NCI-H2196 (cell line): Measurements from ENCODE around the gene MASP1.

Experiments
- DNase-seq: peaks from one replicate; lab custom pipeline; 2025; ENCODE audit not compliant: unreplicated experiment; lab: John Stamatoyannopoulos, UW

MASP1 gene

DNA sequence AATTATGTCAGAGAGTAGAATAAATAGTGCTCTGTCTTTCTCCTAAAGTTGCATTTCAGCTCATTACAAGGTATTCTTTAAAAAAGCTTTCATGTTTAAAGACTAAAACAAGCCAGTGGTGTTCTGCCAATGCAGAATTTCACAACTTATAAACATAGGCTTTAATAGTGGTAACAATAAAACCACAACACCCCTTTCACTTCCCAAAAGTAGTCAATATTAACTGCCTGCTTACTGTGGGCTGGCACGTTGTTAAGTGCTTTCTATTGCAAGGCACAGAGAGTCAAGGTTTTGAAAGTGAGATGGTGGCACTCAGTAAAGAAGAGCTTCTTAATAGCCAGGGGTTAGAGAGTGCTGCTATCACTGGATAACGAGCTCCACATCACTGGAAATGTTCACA is 102.6 kb downstream of the MASP1 start:
- no peak for DNase-seq

DNA sequence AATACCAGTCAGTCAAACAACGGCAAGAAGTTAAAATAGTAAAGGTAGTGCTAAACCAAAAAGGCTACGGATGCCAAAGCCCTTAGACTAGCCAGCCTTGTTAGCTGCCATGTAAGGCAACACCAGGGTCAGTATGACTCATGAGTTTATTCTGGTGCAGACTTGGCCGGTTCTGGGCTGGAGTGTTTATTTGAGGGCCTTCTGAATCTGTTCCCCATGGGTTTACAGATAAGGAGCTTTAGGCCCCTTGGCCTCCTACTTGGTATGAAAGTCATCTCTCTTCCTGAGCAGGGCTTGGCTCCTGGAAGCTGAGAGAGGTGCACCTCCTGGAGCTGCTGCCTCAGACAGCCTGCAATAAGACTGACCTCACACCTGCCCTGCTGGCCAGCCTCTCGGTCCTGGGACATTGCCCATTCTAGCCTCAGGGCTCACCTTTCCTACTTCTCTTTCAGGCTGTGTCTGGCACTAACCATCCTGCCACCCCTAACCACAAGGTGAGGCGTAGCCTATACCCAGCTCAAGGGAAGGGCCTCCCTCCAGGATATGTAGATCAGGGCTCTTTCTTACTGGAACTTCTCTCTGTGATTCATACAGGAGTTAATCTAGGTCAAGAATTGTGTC is 104.6 kb downstream of the MASP1 start:
- DNase-seq = peak; percentile 93

DNA sequence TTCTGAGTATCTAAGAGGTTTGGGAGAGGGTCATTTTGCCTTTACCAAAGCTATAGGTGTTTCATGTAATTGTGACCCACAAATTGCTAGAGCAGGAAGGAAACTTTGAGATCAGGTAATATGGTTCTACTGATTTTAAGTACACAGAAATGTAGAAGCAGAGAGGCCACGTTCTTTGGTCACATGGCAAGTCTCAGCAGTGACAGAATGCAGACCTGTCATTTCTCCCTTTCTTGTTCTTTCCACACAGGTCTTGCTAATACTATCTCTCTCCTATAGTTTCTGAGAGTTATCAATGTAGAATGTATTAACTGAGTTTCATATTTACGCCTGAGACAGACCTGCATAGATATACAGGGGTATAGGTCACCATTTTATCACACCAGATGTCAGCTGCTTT is 105.2 kb downstream of the MASP1 start:
- no peak for DNase-seq

DNA sequence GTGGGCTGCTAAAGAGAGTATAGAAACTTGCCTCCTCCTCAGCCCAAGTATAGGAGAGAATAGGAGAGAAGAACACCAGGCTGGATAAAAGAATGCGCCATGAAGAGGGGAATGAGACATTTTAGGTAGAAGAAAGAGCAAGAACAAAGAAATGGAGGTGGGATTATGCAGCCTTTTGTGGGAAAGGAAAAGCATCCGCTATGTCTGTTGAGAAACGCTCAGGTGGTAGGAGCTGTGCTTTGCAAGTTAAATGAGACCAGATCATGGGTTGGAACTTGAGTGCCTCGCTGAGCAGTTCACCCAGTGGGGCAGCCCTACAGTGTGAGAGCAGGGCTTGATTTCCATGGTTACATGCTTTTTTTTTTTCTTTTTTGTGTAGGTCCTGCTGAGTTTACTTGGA is 105.8 kb downstream of the MASP1 start:
- no peak for DNase-seq
